Transverse colon (tissue), 4 donors: Measurements from ENCODE around the gene MEDAG. TPM values are rescaled to one million over a fixed set of nuclear protein-coding genes. Genes with fewer than 3 reads are reported as not detected.

Experiments
- DNase-seq: peaks from one replicate; pipeline ENCODE4 v3.0.0-alpha.2; 2019
- H3K27ac ChIP-seq, 4 donors: fragments of 200-600 bp; sonication (generic); 2 replicates each; pipeline ENCODE4 v1.5.1; 2016 to 2018; ENCODE audit warnings: inconsistent platforms in 4 of 4
- H3K27me3 ChIP-seq: fragments of 200-600 bp; sonication (generic); 2 replicates; pipeline ENCODE4 v1.5.1; 2017; ENCODE audit warnings: inconsistent platforms
- H3K36me3 ChIP-seq, 4 donors: fragments of 200-600 bp; sonication (generic); 2 replicates each; pipeline ENCODE4 v1.5.1; 2017 to 2019; ENCODE audit warnings: inconsistent platforms in 4 of 4
- H3K4me1 ChIP-seq, 4 donors: fragments of 200-600 bp; sonication (generic); 2 replicates each; pipeline ENCODE4 v1.5.1; 2017 to 2020; ENCODE audit warnings: inconsistent platforms in 4 of 4
- H3K4me3 ChIP-seq, 4 donors: fragments of 200-600 bp; sonication (generic); 1 replicate in 1 of 4; 2 replicates in 3 of 4; pipeline versions ENCODE4 v1.5.1 to v1.6.1; 2017 to 2019; ENCODE audit warnings: inconsistent platforms in 4 of 4
- H3K9me3 ChIP-seq, 2 donors: fragments of 200-600 bp; sonication (generic); 2 replicates each; pipeline ENCODE4 v1.5.1; 2017 to 2019; ENCODE audit warnings: inconsistent platforms in 2 of 2
- CTCF ChIP-seq, 5 experiments: fragments of 200-600 bp in 3 of 5; fragments of 450-650 bp in 2 of 5; sonication (generic) in 3 of 5; IDR thresholded peaks; 1 replicate in 2 of 5; 2 replicates in 3 of 5; pipeline ENCODE4 v1.5.1; 2016 to 2017; ENCODE audit warnings: antibody characterized with exemption in 5 of 5, inconsistent platforms in 3 of 5, mild to moderate bottlenecking in 2 of 5, moderate library complexity in 1 of 5
- EP300 ChIP-seq: sonication (generic); formaldehyde crosslinking; IDR thresholded peaks from one replicate; pipeline ENCODE4 v1.6.1; 2017; ENCODE audit warnings: antibody characterized with exemption, low read depth
- POLR2A ChIP-seq: fragments of 450-650 bp; IDR thresholded peaks from one replicate; pipeline ENCODE4 v1.6.1; 2016; ENCODE audit warnings: antibody characterized with exemption, mild to moderate bottlenecking, moderate library complexity
- POLR2AphosphoS5 ChIP-seq, 3 donors: sonication (generic); formaldehyde crosslinking; IDR thresholded peaks; one replicate each; pipeline ENCODE4 v1.6.1; 2016; ENCODE audit warnings: antibody characterized with exemption in 3 of 3
- WGBS, 2 donors: methylation state at CpG; one replicate each; pipeline ENCODE4 v1.1.5; 2018; ENCODE audit warnings: low coverage in 1 of 2; 5-methylcytosine and 5-hydroxymethylcytosine counted together
- in situ Hi-C, 4 donors: fragments of 200-750 bp; cut with MboI; loops; one replicate each; pipeline versions ENCODE4 v1.15.0 to v1.15.1; 2017; ENCODE audit warnings: low sequenced_read_pairs in 3 of 4, low pct_ligation_motif_present in 1 of 4, low pct_unique_long_range_greater_than_20kb in 1 of 4
- intact Hi-C: fragments of 100-400 bp; cut with DNase I; formaldehyde crosslinking; loops from one replicate; pipeline ENCODE4 v1.15.1; 2023; ENCODE audit warnings: low total_unique reads
- total RNA-seq, 4 donors: library from RNA; depleted of rRNA; stranded (reverse); fragments of >200 nt; gene quantifications; one replicate each; pipeline ENCODE4 v1.1.0, GENCODE V29; 2016

Gene MEDAG
- total RNA-seq, 4 donors from 2014 or later: 5.4 to 30.8 (median 10.0) TPM

- Histone ChIP-seq H3K4me1 (no peaks in the 10 kb centered on the region), H3K27me3 (peaks cover 6% of the 10 kb centered on the region), H3K4me3 (no peak within 1 kb of the TSS), H3K9me3 (no peaks in the 10 kb centered on the region), H3K36me3 (no peaks in the 10 kb centered on the region), H3K27ac (no peak within 1 kb of the TSS)
- WGBS, 2 donors: 62 to 69% methylated on average over 12 to 32 of the region's 32 CpGs
- no peak for DNase-seq
- no peak for TF ChIP-seq CTCF (IDR thresholded peaks at IDR 0.05)
- no peak for TF ChIP-seq POLR2A
- no peak for TF ChIP-seq POLR2AphosphoS5 (IDR thresholded peaks at IDR 0.05)
- no peak for TF ChIP-seq EP300
- intact Hi-C loops (no loop called here), in situ Hi-C loops (no loop called here)
Measured at GRCh38 chr13:30932481-30933353, 26.6 kb downstream of the MEDAG start, which contains the start of gene TEX26. TSS of gene TEX26 (plus strand) at chr13:30932656. CDS start at chr13:30932716, 60 bp downstream.

- Histone ChIP-seq H3K27ac (no peak overlapping the region), H3K9me3 (no peaks in the 10 kb centered on the region), H3K27me3 (peaks cover 6% of the 10 kb centered on the region), H3K36me3 (no peaks in the 10 kb centered on the region), H3K4me3 (no peak overlapping the region), H3K4me1 (no peaks in the 10 kb centered on the region)
- DNase-seq: no peak
- intact Hi-C loops (no loop called here), in situ Hi-C loops (no loop called here)
- 90% methylated on average over 3 of the region's 3 CpGs for WGBS, 2 donors
- TF ChIP-seq EP300 (no peak), POLR2A (no peak)
Measured at GRCh38 chr13:30933354-30933670, 27.2 kb downstream of the MEDAG start.

GRCh38 chr13:30934381-30934780, 28.3 kb downstream of the MEDAG start:
- Histone ChIP-seq H3K27me3 (peaks cover 6% of the 10 kb centered on the region), H3K9me3 (no peaks in the 10 kb centered on the region), H3K4me3 (no peak overlapping the region), H3K27ac (no peak overlapping the region), H3K4me1 (no peaks in the 10 kb centered on the region), H3K36me3 (no peaks in the 10 kb centered on the region)
- in situ Hi-C loops: no loop called here
- 83% methylated on average over 6 of the region's 6 CpGs; no CpG with 5 or more reads in 1 of the 2 donors for WGBS, 2 donors
- no peak for DNase-seq
- TF ChIP-seq CTCF (IDR thresholded peaks at IDR 0.05): no peak
- TF ChIP-seq POLR2A: no peak
- no peak for TF ChIP-seq EP300
- intact Hi-C loops: no loop called here

GRCh38 chr13:30934803-30935202, 28.7 kb downstream of the MEDAG start:
- no peak for TF ChIP-seq EP300
- no peak for TF ChIP-seq POLR2AphosphoS5 (IDR thresholded peaks at IDR 0.05)
- no peak for TF ChIP-seq POLR2A
- TF ChIP-seq CTCF (IDR thresholded peaks at IDR 0.05): no peak
- DNase-seq: no peak
- WGBS, 2 donors: 89% methylated on average over 3 of the region's 3 CpGs; no CpG with 5 or more reads in 1 of the 2 donors
- Histone ChIP-seq H3K4me3 (no peak overlapping the region), H3K9me3 (no peaks in the 10 kb centered on the region), H3K36me3 (no peaks in the 10 kb centered on the region), H3K4me1 (no peaks in the 10 kb centered on the region), H3K27me3 (peaks cover 6% of the 10 kb centered on the region), H3K27ac (no peak overlapping the region)
- intact Hi-C loops (no loop called here), in situ Hi-C loops (no loop called here)
